Tongue (tissue), 2 donors: ENCODE data around the gene MRPL55. TPM values are rescaled to one million over a fixed set of nuclear protein-coding genes. Genes with fewer than 3 reads are reported as not detected.
A peak's percentile ranks its signal among the peaks of the same experiment; 100 is the strongest.

Source experiments
- DNase-seq: peaks from one replicate; pipeline ENCODE4 v3.0.0-alpha.2; 2015
- total RNA-seq: library from RNA; depleted of rRNA; stranded (reverse); fragments of >200 nt; gene quantifications from one replicate; pipeline ENCODE4 v1.2.3, GENCODE V29; 2014

Gene MRPL55
- total RNA-seq = 28.7 TPM

GRCh38 chr1:228109073-228109961 lies at the start of gene MRPL55:
Gene MRPL55, minus strand, starts transcription at chr1:228109299. Its CDS starts 1,039 bp downstream, at chr1:228108260.
- DNase-seq = peak; percentile 99

GRCh38 chr1:228158151-228159007 lies 49.3 kb upstream of the MRPL55 start:
- no peak for DNase-seq

- DNase-seq = no peak
These were observed 48.6 kb upstream of the MRPL55 start for GRCh38 chr1:228157729-228158126.

GRCh38 chr1:228156941-228157728 lies 48.0 kb upstream of the MRPL55 start:
- DNase-seq = no peak

- DNase-seq = no peak
These were observed 47.4 kb upstream of the MRPL55 start for GRCh38 chr1:228156515-228156881.

GRCh38 chr1:228155596-228156514 lies 46.8 kb upstream of the MRPL55 start:
- DNase-seq = no peak

- DNase-seq = peak; percentile 19
These were observed 45.8 kb upstream of the MRPL55 start for GRCh38 chr1:228154670-228155571.

GRCh38 chr1:228154021-228154669 lies 45.0 kb upstream of the MRPL55 start:
- DNase-seq = no peak

- DNase-seq = no peak
These were observed 43.8 kb upstream of the MRPL55 start for GRCh38 chr1:228152918-228153258.

GRCh38 chr1:228152097-228152917 lies 43.2 kb upstream of the MRPL55 start:
- no peak for DNase-seq

GRCh38 chr1:228151180-228151925 lies 42.3 kb upstream of the MRPL55 start:
- no peak for DNase-seq

GRCh38 chr1:228150461-228151179 lies 41.5 kb upstream of the MRPL55 start:
- peak; percentile 82 for DNase-seq

GRCh38 chr1:228150120-228150460 lies 41.0 kb upstream of the MRPL55 start:
- peak; percentile 37 for DNase-seq

- DNase-seq = peak; percentile 43
These were observed 40.5 kb upstream of the MRPL55 start, which contains the start of gene GJC2 for GRCh38 chr1:228149406-228150119. Gene GJC2, plus strand, starts transcription at chr1:228149930. Its CDS starts 7,829 bp downstream, at chr1:228157759.

- no peak for DNase-seq
These were observed 39.9 kb upstream of the MRPL55 start for GRCh38 chr1:228148935-228149405.

GRCh38 chr1:228148196-228148861 lies 39.2 kb upstream of the MRPL55 start:
- DNase-seq = no peak
